ENCODE measurements around the gene THSD4.

Gene THSD4

DNA sequence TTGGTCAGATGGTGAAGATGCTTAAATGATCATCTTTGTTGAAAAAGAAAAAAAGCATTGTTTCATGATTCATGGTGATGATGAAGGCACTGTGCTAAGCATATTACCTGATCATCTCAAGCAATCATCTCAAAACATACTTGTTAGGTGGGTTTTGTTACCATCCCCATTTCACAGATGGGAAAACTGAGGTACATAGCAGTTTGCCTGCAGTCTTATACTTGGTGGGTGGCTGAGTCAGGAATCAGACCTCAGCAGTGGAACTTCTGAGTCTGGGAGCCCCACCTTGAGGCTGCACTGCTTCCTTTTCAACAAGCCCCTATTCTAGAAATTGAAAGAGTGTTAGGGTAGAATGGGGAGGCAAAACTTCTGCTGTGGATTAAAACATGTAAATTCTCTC lies 341.1 kb downstream of the THSD4 start:
- no peak for DNase-seq (ENCODE audit: low spot score)

DNA sequence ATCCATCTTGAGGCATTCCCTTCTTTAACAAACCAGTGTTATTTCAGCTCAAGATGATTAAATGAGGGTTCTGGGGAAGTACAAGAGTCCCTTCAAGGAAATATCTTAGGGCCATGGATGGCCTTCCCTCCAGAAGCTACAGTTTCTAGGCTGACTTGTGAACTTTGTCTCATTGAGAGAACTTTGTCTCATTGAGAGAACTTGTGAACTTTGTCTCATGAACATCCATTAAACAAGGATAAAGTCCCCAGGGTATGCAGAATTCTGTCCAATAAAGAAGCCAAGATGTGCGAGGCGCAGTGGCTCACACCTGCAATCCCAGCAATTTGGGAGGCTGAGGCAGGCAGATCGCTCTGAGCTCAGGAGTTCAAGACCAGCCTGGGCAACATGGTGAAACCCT lies 341.5 kb downstream of the THSD4 start:
- no peak for DNase-seq (ENCODE audit: low spot score)

DNA sequence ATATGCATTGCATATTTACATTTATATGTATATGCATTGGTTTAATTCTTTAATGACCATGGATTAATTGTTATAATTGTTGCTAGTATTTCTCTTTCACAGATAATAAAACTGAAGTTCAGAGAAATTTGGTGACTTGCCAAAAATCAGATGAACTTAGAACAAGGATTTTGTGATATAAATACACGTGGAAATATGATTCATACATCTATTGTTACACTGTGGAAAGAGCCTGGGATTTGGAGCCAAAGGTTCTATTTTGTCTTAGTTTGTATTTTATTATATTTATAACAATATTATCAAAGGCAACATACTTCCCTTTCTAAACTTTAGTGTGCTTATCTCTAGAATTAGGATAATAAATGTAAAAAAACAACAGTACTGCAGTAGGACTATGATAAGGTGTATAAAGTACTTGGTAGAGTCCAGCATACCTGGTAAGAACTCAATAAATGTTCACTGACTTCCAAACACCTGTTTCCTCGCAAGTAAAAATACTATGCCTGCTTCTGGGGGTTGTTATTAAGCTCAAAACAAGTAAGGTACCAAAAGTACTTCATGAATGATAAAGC lies 342.9 kb downstream of the THSD4 start:
- no peak for DNase-seq (ENCODE audit: low spot score)

DNA sequence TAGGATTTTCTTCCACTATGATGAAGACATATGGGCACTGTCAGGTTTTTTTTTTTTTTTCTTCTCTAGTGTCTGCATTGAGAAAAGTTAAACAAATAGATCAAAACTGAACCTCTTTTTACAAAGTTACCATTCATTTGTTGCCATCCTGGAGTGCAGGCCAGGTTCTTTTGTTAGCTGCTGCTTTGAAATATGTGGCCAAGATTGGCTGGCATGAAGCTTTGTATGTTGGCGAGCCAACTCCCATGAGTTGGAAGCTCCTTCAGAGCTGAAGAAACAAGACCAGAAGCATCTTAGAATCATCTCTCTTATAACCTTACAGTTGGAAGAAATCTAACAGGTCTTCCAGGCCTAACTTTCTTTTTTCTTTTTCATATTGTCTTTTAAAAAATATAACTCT lies 346.5 kb downstream of the THSD4 start:
- no peak for DNase-seq (ENCODE audit: low spot score)

DNA sequence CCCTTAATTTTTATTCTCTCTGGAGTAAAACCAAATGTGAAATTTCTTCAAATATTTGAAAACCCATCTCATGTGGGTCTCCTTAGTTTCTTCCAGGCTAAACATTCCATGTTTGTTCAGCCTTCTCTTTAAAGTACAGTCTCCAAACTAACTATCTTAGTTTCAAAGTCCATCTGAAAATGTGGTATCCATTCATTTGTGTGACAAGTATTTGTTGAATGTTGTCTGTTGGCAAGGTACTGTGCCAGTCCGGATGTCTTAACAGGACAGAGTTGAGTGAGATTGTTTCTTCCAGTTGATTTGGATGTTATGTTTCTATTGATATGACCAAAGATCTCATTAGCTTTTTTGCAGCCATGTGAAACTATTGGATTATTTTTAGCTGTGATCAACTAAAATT lies 347.4 kb downstream of the THSD4 start:
- no peak for DNase-seq (ENCODE audit: low spot score)

DNA sequence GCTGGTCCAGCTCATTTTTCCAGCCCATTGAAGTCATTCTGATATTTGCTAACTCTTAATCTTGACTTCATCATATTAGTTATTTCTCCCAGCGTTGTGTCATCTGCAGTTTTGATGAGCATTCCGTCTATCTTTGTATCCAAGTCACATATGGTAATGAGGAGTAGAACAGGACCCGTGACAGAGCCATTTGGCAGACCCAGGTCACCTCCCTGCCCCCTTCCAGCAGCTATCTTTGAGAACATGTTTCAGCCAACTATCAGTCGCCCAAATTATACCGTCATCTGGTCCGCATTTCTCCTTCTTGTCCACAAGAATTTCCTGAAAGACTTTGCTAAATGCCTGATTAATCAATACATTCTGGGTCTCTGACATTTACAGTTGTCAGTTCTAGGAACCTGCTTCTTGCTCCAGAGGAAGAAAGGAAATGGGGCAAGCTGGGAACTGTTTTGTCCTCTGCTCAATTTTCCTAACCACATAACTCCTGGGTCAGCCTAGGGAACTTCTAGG lies 347.9 kb downstream of the THSD4 start:
- no peak for DNase-seq (ENCODE audit: low spot score)

DNA sequence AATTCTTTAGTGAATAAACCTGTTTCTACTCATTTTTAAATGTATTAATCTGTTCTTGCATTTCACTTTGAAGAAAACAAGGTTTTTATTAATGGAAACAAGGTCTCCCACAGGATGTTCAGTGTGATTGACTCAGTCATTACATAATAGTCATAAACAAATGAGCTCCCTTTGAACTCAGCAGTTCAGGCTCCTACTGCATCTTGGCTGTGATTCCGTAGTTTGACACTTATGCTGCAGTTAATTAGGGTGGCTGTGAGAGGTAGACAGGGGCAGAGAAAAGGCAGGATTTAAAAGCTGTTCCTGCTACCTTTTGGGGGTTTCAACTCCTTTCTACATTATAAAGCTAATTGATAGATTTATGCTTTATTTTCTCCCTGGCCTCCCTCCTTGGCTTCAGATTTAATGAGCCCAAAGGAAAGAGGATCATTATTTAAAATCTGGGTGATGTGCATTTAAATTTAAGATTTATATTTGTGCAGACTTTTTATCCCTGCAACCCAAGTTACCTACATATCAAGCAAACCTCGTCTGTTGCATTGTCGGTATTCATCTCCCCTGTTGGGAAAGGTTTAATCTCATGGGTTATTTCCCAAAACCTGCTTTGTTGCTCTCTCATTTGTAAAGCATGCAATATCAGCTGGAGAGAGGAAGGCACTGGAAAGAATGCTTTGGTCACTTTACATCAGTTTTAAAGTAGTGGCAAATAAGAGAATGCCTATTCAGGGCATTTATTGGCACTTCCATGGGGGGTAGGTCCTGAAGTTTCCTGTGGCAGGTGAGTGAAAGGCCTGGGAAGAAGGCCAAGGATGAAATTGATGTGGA lies 350.1 kb downstream of the THSD4 start:
- no peak for DNase-seq (ENCODE audit: low spot score)

DNA sequence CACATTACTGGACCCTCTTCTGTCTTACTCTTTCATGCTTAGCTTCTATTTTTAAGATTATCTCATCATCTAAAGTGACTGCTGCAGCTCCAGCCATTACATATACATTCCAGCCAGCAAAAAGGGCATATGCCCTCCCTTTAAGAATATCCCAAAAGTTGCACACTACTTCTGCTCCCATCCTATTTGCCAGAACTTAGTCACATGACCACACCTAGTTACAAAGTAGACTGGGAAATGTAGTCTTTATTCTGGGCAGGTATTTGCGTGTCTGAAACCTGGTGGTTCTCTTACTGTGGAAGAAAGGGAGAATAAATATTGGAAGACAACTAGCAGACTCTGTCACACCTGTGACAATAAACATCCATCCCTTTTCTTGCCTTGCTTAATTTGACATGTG lies 353.4 kb downstream of the THSD4 start:
- no peak for DNase-seq (ENCODE audit: low spot score)

DNA sequence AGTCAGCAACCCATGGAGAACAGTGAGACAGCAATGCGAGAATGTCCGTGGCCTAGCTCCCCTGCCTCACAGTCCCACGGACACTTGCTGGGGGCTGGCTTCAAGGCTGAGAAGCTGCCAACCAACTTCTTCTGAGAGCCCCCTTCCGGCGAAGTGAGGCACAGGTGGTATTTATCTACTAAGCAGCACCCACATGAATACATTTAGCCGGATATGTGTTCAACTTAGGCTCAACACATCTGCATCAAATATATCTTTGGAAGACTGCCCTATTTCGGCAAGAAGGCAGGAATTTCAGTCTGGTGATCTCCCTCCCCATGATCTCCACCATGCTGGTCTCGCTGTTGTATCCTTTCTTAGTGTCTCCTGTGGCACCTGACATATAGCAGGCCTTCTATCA lies 354.1 kb downstream of the THSD4 start:
- DNase-seq (ENCODE audit: low spot score) = no peak

DNA sequence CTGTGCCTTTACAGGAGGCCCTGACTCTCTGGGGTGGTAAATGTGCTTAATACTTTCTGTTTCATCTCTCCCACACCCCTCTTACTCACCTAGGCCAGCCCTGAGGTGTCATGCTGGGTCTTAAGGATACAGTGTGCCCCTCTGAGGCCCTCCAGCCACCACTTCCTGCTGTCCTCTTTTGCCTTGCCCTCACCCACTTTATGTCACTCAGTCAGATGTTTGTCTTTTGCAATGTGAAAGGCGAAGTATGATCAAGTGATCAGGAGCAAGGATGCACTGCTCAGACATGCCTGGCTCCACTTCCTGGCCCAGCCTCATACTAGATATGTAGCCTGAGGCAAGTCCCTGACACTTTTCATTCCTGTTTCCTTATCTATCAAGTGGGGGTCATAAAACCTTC lies 356.1 kb downstream of the THSD4 start:
- DNase-seq (ENCODE audit: low spot score) = no peak

DNA sequence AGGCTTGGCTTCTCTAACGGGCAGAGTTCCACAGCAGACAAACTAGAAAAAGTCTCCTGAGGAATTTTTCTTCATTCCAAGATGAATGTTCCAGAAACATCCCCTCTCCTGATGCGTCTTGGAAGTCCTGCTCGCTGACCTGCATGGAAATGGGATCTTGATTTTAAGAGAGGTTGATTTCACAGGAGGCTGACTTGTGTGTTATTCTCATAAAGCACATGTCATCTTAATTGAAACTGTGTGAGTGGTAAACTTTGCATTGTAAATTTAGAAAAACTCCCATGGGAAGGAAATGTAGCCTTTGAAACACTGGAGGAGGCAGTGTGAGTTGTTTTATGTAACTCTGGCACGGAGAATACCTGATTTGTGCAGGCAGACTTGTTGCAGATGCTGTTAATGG lies 357.3 kb downstream of the THSD4 start:
- DNase-seq (ENCODE audit: low spot score) = no peak

DNA sequence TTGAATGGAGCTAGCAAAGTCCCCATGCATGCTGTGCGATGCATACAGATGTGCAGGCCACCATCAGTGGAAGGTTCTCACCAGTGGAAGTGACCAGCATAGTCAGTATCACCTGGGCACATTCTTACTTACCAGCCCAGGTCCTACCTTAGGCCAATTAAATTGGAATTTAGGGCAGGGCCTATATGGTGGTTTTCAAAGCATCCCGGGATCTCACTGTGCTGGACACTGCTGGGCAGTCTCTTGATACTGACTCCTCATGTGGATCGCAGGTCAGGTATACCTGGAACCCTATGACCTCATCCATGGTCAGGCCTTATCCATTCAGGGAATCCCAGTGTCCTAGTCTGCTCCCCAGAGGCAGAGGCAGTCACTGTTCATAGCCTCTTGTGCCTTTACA lies 358.5 kb downstream of the THSD4 start:
- DNase-seq (ENCODE audit: low spot score) = no peak

DNA sequence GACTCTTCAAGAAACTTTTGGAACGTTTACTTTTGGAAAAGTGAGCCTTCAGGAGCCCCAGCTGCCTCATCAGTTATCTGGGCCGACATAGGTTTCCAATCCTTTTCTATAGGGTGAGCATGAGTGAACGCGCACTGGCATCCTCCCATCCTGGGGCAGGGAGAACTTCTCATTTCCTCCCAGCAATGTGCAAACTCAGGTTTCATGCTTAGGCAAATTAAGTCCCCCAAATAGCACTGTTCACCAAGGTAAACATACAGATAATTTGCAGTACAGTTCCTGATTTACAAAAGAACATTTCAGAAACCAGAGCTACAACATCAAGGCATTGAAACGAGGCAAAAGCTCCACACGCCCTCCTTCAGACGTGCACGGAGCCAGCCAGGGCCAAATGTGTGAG lies 361.6 kb downstream of the THSD4 start:
- no peak for DNase-seq (ENCODE audit: low spot score)

DNA sequence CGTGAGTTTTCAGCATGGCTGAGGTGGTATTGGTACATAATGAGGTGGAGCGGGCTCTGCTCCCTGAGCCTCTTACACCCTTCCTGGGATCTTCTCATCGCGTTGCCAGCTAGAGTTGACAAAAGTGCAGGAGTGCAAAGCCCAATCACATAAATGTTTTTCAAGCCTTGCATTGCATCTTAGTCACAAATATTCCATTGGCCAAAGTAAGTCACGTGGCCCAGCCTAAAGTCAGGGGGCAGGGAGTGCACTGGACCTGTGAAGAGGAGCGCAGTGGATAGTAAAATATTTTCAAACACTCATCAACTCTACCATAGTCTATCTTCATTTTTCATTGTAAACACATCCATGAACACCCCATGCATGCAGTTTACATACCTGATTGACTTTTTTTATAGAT lies 365.3 kb downstream of the THSD4 start:
- DNase-seq (ENCODE audit: low spot score) = no peak

DNA sequence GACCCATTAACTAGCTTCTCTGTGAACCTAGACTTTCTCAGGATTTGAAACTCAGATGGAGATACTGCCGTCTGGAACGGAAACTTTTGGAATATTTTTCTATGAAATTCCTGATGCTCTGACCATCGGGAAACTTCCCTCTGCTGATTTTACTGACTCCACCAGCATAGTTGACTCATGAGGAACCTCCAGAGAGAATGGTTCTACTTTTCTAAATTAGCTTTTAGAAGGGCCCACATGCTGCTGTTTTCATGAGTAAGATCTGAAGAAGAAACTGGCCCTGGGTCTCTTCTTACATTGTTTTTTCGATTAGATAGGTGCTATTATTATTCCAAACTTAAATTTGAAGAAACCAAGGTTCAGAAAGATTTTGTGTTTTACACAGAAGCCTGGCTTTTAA lies 368.8 kb downstream of the THSD4 start:
- DNase-seq (ENCODE audit: low spot score) = no peak

DNA sequence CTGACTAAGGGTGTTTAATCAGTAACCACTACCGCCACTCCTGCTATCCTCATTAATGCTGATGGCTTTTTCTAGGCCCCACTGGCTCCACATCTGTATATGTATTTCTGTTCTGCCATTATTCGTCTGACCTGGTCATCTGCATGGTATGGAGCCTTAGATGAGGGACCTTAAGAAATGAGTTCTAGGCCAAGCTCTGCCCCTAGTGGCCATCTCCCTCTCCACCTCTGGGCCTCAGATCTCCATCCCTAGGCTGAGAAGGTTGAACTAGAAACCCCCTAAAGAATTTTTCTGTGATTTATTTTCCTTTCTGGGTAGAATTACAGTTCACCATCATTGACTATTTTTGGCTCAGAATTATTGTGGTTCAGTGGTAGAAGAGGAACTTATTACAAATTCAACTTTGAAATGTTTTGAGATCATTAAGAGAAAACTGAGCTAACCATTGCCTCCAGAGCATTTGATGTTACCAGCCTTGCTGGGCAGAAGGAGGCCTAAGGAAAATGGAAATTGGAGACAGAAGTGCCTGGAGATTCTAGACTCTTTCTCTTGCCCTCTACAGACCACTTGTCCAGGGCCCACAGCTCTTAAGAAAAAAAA lies 369.9 kb downstream of the THSD4 start:
- DNase-seq (ENCODE audit: low spot score) = no peak

DNA sequence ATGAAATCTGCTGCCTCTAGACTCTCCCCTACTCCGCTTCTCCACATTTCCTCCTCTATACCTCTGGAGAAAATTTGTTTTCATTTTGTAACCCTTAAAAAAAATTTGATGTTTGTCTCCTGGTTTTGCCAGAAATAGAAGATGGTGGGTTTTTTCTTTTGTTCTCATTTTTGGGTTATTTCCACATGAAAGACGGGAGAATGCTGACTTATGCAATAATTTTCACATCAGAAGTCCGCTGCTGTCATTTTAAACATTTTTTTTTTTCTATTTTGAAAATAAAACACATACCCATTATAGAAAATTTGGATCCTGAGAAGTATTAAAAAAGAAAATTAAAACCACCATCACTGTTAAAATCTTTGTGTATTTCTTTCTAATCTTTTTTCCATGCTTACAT lies 374.3 kb downstream of the THSD4 start:
- no peak for DNase-seq (ENCODE audit: low spot score)

DNA sequence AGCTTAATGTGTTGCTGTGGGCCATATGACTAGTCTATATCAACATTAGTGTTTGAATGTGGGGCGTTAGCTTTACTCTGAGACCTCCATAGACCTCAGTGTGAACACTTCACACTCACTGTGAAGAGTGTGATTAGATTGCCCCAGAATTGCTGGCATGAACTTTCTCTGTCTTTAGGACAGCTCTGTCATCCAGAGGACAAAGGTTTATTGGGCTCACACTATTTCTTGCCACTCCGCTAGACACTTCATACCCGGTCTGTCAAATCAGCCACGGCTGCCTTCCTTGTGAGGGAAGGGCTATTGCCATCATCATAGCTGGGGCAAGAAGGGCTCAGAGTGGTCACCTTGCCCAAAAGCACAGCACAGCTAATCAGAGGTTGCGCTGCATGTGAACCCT lies 378.3 kb downstream of the THSD4 start:
- no peak for DNase-seq (ENCODE audit: low spot score)

DNA sequence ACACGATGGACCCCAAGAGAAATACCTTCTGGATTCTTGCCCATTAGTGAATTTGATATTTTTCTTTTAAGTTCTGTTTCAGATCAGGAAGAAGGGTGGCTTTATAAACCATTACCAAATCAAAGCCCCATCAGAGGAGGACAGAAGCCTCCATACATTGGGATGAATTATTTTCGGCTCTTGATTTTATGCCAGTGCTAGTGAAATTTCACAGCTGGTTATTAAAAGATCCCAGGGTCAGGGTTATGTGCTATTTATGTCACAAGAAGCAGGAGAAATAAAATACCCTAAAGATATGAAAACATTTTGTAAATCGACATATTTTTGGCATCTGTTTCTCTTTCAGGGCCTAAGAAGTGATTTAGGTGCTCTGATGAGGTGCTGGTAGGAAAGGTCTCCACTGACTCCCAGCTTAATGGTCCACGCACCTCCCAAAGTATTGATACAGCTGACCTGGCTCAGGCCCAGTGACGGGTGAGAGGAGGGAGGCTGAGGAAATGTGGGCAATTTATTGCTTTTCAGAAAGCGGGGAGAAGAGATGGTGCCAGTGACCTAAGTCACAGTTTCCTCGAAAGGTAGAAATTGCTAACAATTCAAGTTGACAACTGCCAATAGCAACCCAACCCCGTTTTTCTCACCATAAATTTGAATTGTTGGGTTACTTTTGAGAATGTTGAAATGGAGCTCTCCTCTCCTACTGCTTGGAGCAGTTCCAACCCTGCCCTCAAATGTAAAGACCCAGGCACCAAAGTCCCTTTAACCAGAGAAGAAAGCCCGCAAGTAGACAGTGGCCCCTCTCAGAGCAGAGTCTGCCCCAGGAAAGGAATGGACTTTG lies 379.5 kb downstream of the THSD4 start:
- DNase-seq (ENCODE audit: low spot score) = no peak

DNA sequence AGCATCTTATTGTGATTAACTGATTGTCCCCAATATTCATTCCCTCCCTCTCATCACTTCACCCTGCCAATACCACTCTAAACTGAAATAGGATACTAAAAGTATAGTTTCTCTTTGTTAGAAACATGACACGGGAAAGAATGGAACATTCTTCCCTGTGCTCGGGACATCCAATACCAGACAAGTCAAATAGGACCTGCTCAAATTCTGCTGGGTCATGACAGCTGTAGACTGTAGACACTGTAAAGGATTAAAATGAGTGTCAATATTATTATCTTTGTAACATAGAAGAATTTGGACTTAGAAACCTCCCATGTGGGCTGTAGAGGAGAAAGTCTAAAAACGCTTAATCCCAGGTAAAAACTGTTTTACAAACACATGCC lies 380.1 kb downstream of the THSD4 start:
- DNase-seq (ENCODE audit: low spot score) = no peak

DNA sequence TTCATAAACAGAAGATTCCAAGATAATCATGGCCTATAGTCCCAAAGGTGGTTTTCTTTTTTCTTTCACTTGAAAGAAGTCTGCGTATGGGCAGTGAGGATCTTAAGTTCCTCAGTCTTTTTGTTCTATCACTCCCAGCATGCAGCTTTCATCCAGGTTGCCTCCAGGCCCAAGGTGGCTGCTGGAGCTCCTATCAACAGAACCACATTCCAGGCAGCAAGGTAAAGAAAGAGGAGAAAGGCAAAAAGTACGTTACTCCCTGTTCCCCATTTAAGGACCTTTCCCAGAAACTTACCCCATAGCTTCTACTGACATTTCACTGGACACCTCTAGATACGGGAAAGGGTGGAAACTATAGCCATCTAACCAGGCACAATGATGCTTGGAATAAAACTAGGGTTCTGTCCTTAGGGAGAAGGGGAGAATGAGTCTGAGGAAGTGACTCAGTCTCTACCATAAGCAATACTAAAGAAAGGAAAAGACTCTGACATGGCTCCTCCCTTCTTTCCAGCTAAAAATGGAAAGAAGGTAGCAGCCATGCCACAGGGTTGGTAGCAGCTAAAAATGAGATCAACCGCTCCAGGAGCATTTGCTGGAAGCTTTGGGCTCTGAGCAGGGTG lies 381.2 kb downstream of the THSD4 start:
- no peak for DNase-seq (ENCODE audit: low spot score)

Data from left forelimb (tissue), 1 donor.